Measurements from ENCODE around the gene C17orf67.

The C17orf67 gene

DNA sequence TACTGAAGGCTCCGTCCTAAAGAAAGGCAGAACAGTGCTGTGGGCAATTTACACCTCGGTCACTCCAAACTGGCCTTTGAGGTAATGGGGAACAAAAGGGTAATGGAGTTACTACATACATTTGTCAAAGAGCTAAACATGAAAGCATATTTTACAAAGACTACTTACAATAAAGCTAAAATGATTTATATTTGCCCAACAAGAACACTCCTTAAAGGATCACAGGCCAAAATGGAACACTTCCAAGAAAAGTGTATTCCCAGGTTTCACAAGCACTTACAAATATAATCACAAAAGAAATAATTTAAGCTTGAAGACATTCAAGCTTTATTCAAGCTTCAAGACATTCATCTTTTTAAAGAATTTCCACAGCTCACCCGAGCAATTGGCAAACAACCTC, 29.3 kb downstream of the C17orf67 start:
- DNase-seq = no peak

DNA sequence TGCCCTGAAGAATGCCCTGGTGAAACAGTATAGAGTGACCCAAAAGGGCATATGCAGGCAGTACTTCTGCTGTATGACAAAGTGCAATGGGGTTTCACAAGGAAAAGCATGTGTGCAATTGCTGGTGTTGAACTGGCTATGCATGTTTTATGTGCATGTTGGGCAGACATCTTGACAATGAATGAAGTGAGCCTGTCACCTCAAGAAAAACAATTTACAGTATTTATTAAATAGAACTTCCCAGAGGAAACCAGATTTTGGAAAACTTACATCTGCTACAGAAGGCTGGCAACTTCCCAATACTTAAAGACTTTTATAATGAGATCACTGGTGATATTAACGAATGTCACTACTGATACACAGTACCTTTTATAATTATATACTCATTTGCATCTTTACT, 30.6 kb downstream of the C17orf67 start:
- no peak for DNase-seq

DNA sequence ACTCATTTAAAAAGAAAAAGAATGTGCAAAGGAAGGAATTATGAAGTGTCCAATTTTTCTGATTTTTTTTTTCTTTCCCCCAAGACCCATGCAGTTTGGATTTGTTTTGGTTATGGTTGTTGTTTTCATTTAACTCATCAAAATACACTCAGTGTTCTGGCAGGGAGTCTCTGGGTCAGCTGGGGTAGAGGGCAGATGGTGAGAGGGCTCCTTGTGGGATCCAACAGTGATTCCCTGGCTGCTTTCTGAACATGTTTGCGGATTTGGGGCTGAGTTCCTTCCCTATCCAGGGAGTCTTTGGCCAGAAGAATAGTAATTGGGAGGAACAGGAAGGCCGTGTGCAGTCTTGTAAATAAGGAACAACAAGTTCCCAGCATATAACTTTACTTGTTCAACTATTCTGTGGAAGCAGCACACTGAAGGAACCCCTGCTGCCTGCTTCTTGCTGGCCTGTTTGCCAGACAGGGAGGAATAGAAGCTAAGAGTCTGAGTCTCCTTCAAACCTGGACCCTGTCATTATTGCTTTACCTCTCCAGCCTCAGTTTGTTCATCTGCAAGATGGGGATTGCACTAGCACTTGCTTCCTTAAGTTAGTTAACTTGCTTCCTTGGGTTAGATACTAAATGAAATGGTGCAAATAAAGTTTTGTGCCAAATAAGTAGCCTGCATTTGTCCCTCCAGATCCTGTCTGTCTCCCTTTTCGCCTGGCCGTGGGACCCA, 32.1 kb downstream of the C17orf67 start:
- DNase-seq = no peak

DNA sequence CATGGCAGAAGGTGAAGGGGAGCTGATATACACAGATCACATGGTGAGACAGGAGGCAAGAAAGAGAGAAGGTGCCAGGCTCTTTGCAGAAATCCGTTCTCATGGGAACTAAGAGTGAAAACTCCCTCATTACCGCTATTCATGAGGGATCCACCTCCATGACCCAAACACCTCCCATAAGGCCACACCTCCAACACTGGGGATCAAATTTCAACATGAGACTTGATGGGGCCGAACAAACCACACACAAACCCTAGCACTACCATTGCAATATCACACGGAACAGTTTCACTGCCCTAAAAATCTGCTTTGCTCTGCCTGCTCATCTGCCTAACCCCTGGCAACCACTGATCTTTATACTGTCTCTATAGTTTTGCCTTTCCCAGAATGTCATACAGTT, 34.8 kb downstream of the C17orf67 start:
- no peak for DNase-seq

DNA sequence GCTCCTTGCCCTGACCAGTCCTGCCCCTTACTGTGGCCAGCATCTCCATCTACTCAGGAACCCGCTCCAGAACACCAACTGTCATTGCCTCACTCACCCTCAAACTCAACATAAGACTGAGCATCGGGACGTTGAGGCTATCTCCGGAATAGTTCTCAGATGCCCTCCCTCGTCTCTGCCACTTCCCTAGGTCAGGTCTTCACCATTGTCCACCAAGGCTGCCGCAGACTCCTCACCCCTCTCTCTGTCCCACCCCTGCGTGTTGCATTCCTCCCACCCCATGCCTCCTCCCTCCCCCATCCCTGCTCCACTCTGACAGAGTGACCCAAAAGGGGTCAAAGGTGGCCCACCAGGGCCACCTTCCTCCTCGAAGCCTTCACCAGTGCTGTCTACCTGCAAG, 37.2 kb downstream of the C17orf67 start:
- DNase-seq = no peak

DNA sequence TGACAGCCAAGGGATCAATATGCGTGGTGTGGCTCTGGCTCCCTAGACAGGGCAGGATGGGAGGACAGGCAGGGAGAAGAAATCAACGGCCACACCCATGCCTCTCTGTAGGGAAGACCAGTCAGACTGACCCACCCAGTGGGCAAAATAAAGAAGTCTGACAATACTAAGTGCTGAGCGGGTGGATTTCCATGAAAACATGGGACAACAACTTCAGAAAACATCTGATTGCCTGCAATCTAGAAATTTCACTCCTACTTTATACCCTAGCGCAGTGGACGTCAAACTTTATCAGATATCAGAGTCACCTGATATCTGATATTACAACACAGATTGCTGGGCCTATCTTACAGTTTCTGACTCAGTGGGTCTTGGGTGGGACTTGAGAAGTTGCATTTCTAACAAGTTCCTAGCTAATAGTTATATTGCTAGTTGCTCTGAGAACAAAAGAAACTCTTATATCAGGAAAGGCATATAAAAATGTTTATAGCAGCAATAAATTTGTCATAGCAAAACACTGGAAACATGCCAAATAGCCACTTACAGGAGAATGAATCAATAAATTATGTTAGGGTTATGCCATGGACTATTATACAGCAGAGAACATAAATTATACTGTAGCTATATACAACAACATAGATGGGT, 38.4 kb downstream of the C17orf67 start:
- DNase-seq = no peak

DNA sequence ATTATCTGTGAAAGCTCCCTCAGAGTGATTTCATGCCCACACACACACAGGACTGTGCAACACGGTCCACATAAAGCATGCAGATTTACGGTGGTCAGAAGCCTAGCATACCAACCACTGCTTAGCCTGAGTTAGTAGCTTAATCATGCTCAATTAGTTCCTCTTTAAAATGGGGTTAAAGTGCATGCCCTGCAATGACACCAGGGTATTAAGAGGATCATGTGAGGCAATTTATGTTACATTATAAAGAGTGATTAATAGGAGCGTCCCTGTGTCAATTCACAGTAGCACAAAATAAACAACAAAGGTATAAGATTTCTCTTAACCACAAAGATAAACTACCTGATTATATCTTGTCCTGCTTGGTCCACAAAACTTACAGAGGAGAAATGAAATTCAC, 39.8 kb downstream of the C17orf67 start:
- no peak for DNase-seq

DNA sequence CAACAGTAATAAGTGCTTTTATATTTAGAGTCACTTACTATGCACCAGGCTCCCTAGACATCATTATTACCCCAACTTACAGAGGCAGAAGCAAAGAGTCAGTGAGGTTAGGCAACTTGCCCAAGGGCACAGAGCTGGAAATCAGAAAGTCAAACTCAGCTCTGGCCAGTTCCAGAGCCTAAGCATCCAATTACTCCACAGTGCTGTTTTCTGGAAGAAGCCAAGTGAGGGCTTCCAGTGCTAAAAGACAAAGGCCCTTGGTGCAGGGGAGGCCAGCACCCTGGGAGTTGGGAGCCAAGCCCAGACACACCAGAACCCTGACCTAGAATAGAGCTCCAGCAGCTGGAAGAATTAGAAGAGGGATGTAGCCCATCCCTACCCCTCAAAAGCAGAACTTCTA, 40.2 kb downstream of the C17orf67 start:
- no peak for DNase-seq

DNA sequence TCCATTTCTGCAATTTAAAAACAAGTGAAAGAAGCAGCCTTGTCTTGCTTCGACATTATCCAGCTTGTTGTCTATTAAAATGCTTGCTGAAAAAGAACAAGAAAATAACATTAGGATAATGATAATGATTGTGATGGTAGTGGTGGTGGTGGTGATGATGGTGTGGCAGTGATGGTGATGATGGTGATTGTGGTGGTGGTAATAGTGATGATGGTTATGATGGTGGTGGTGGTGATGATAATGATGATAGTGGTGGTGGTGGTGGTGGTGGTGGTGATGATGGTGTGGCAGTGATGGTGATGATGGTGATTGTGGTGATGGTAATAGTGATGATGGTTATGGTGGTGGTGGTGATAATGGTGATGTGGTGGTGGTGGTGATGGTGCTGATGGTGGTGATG, 41.5 kb downstream of the C17orf67 start:
- no peak for DNase-seq

DNA sequence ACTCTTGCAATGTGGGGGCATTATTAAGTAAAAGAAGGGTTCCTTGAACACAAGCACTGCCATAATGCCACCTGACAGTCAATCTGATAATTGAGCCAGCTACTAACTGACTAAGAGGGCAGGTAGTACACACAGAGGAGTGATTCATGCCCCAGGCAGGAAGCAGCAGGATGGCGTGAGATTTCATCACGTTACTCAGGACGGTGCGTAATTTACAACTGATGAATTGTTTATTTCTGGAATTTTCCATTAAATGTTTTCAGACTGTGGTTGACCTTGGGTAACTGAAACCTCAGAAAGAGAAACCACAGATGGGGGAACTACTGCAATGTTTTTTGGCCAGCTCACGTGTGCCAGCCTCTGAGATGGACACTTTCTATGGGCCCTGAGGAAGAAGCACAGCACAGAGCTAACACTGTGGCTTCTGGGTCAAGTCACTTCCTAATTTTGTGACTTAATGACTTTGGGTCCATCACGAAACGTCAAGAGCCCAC, 46.7 kb downstream of the C17orf67 start:
- peak; percentile 91 for DNase-seq

DNA sequence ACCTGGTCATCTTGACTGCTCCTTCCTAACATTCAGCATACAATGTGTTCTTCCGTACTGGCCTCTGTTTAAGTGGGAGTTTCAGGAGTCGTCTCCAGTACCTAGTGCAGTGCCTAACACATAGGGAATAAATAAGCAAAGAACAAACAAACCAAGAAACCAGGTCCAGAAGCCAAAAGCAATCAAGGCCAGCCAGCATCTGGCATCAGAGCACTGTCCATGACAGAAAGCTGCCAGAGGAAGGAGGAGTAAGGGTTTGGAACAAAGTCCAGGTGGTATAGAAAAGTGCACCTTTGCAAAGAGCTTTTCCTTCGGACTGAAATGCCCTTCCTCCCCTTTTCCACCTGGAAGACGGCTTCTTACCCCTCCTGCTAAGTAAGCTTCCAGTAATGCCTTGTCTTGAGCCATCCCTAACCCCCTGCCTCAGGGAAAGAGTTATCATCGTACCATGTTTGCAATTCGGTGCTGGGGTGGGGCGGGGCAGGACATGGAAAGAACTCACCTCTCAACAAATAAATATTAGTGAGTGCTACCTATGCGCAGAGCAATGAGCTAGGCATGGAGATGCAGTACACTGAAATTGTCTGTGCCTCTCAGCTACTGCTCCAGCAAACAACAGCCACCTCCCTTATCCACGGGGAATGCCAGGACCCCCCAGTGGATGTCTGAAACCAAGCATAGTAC, 47.6 kb downstream of the C17orf67 start:
- no peak for DNase-seq

DNA sequence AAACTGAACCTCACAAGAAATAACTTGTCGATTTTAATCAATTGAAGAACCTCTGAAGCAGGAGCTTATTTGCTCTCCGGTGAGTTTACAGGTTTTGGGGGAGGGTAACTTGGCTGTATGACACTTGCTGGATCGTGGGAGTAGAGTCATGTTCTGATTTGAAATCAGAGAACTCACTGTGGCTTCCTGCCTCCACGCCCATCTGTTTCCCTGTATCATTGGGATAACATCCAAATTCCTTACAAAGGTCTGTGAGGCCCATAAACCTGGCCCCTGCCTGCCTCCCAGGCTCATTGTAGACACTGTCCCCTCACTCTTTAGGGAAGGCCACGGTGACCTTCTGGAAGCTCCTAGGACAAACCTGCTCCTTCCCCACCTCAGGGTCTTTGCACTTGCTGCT, 48.3 kb downstream of the C17orf67 start:
- DNase-seq = peak; percentile 13

DNA sequence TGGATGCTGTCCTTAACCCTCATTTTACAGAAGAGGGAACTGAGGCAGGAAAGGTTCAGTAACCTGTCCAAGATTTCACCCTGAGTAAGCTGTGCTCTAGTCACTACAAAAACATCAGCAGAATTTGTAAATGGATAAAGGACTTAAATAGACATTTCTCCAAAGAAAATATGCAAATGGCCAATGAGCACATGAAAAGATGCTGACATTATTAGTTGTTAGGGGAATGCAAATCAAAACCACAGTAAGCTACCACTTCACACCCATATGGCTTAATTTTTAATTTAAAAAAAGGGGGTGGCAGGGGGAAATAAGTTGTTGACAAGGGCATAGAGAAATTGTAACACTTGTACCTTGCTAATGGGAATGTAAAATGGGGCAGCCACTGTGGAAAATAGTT, 51.4 kb downstream of the C17orf67 start:
- DNase-seq = no peak

DNA sequence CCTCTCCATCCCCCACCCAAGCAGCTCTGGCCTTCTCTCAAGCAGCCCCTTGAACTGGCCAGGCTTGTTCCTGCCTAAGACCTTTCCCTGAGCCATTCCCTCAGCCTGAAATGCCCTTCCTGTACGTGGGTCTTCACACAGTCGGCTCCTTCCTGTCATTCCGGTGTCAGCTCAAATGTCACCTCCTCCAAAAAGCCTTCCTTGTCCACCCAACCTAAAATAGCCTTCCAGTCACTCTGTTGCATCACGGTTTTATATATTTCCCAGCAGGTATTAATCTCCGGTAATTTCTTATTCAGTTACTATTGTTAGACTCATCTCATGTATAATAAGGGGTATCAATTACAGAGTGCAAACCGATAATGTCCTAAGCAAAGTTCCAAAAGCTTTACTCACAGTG, 51.8 kb downstream of the C17orf67 start:
- no peak for DNase-seq

DNA sequence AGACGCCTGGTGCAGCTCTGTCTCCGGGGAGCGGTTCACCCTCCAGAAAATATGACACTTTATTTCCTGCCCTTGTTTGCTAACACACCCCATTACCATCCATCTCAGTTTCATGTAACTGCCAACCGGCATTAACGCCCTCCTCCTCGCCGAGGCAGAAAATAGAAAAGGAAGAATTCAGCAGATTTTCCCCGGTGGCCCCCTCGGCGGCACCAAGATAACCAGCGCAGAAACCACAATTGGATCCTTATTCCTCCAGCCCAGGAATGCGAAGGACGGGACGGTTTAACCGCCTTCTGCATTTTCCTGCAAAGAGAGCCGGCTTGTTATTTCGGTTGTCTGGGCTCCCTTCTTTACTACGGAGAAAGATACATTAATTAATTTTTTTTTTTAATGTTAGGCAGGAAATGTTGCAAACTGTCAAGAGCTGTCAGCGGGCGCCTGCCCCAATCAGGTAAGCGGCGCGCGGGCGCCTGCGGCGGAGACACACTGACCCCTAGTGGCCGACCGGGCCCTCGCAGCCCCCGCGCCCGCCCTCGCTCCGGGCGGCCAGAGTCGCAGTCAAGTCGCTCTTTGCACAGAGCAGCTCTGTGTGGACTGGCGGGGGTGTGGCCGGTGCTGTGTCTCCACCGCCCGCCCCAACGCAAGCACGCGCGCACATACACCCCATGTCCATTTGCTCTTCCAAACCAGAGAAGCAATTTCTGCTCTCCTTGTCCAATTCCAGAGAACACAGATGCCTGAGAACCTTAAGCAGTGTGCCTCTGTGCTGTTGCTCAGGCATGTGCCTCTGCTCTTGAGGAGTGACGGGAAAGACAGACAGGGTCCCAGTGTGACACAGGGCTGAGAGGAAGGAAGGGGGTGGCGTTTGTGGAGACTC, 53.6 kb downstream of the C17orf67 start:
- DNase-seq = peak; percentile 74

DNA sequence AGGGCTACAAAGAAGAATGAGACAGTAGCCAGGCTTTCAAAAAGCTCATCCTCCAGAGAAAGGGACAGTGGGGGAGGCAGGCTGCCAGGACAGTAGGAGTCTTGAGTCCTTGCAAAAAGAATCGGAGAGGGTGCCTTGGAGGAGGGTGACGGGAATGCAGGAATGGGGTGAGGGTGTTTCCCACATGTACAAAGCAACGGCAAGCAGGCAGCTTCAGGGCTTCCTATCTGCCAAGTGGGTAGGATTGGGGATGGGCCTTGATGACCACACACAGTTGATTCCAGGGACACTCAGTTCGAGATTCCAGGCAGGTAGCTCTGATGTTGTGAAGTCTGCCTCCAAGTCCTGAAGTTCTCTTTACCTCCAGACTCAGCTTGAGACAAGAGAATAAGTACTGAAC, 54.4 kb downstream of the C17orf67 start:
- DNase-seq = no peak

DNA sequence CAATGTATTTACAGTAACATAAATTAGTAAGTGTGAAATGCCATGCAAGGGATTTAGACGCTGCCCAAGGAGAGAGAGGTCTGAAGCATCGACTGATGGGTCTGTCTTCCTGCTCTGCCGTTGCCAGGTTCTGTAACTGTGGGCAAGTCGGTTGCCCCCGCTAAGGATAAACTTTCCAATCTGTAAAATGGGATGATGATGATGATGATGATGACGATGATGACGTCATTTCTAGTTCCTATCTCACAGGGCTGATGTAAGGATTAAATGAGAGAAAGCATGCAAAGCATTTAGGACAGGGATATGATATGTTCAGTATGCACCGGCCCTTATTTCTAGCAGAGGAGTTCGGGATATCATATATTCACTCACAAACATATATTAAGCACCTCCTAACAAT, 54.8 kb downstream of the C17orf67 start:
- no peak for DNase-seq

DNA sequence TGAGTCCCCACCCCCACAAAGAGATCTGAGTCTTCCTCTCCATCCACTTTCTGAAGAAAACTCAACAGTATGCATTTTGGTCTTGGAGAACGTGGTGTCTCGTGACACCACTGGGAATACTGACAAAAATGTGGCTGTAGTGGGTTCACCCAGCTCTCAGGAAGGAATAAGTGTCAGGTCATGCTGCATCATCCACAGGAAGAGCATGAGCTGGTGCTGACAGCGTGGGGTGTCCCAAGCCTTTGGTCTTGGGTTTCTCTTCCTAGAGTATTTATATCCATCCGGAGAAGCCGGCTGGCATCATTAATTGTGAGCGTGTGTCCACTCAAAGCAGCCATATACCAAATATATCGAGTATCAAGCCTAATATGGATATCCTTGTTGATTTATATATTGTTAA, 55.9 kb downstream of the C17orf67 start:
- DNase-seq = peak; percentile 57

DNA sequence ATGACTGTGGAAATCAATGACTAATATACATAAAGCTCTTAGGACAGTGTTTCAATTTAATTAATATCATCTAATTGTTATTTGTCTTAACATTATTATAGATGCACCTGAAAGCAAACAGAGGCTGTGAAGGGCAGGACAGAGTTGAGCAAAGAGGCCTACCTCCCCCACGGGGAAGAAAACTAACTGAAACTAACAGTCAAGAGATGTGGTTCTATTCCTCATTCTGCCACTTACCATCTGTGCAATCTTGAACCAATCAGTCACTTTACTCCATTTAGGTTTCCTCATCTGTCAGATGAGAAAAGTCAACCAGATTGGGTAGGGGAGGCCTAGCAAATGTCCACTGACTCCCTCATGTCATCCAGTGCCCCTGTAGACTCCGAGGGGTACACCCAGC, 59.1 kb downstream of the C17orf67 start:
- DNase-seq = no peak

DNA sequence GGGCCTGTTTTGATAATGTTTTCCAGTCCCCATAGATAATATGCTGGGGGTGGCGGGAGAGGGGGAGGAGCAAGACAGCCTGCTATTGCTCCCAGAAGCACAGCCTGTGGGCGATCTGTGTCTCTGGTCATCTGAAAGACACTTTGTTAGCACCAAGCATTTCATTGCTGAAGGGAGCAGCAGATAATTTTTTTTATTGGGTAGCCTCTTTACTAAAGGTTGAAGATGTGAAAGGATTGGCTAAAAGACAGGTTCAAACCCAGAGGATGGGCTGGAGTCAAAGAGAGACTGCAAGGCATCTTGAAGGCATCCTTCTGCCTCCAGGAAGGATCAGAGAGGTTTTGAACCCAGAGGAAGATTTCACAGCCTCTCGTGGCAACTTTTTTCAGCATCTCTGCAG, 60.6 kb downstream of the C17orf67 start:
- DNase-seq = no peak

DNA sequence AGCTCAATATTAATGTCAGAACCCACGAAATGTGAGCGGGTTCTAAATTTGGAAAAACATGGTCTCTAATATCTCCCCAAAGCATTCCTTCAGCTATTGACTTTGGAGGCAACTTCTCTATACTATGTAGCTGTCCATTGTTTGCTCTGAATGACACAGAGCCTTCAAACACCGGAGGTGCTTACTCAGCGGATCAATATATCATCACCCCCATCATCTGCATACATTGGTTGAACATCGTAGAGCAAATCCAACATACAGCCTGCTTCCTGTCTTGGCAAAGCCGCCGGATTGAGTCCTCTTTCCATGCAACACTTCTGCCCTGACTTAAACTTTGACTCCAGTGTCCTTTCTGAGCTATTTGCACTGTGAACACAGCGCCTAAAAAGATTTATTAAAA, 61.3 kb downstream of the C17orf67 start:
- no peak for DNase-seq

DNA sequence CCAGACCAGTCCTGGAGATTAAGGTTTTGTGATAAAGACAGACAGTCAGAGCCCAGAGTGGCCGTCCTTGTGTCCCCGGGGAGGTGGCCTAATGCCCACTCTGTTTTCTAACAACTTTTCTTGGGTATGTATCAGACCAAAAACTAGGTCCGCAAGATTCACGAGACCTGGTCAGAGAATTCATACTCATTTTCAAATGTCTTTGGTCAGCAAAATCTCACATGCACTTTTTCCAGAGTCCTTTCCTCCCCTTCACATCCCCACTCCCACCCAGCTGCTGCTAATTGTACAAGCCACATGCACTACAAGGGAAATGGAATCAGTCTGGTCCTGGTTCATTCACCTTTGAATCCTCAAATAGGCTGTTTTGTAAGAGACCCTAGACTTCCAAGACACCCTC, 61.7 kb downstream of the C17orf67 start:
- DNase-seq = no peak

DNA sequence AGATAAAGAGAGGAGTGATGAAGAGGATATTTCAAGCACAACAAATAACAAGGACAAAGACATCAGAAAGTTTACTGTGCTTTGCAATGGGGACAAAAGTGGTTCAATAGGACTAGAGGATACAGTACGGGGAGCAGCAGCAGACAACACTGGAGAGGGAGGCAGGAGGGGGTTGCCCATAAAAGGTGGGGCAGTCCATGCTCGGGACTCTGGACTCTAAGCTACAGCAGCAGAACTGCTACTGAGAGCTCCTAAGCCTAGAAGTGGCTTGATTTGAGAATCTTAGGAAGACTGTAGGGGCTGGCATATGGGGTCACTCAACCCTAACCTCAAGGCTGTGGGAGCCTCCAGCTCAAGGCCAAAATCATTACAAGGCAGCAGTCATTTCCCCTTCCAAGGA, 62.2 kb downstream of the C17orf67 start:
- DNase-seq = no peak

Measured in fibroblast of skin of right quadriceps (primary cell).